ENCODE data around the gene TRPC1.

Gene TRPC1

DNA sequence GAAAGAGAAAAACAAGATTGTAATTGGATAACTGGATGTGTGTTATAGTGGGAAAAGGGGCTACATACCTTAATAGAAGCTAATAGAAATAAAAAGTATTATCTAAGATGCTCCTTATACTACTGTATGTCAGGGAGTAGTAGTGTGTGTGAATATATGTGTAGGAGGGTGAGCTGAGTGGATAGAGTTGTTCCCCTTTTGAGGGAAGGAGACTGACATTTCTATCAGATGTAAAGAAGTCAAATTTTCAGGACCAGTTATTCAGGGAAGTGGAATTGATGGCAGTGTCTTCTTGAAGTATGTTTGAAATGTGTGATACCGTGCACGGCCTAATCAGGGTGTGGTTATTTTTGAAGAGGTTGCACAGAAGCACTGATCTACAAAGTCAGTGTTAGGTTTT lies 116.0 kb downstream of the TRPC1 start:
- no peak for DNase-seq (ENCODE audit: low spot score)

DNA sequence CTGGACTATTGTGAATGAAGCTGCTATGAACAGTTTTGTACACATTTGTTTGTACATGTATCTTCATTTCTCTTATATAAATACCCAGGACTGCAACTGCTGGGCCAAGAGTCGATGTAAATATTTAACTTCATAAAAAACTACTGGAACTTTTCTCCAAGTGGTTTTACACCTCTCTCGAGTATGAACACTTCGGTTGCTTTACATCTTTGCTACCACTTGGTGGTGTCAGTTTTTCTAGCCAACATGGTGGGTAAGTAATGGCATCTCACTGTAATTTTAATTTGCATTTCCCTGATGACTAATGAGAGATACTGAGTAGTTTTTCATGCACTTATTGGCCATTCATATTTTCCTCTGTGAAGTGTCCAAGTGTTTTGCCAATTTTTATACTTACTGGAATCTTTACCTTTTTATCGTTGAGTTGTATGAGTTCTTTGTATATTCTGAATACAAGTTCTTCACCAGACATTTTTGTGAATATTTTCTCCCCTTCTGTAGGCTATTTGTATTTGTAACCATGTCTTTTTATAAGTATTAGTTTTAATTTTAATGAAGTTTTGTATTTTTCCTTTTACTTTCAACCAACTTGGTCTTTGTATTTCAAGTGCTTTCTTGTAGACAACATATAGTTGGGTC lies 120.6 kb downstream of the TRPC1 start:
- peak; percentile 26 for DNase-seq (ENCODE audit: low spot score)

GRCh38 chr3:142846779-142847577 lies 123.1 kb downstream of the TRPC1 start:
- no peak for DNase-seq (ENCODE audit: low spot score)

- no peak for DNase-seq (ENCODE audit: low spot score)
These were observed 125.3 kb downstream of the TRPC1 start for GRCh38 chr3:142849148-142849547.

DNA sequence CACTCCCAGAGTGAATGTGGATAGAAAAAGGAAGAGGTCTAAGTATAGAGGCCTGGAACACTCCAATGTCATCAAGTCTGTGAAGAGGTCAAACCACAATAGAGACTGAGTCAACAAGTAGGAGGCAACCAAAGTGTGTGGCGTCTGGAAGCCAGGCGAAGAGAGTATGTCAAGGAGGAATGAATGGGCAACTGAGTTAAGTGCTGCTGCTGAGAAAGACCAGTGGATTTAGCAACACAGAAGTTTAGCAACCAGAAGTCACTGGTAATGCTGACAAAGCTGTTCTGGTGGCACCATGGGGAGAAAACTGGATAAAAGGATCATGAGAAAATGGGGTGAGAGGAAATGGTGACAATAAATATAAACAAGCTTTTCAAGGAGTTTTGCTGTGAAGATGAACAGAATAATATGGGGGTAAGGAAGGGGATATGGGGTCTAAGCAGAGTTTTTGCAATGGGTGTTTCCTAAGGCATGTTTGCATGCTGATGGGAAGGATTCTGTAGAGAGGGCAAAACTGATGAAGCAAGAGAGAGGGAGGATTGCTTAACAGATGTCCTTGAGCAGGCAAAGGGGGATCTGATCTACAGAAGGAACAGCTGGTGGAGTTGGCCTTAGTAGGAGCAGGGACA lies 126.7 kb downstream of the TRPC1 start:
- DNase-seq (ENCODE audit: low spot score): peak; percentile 62

GRCh38 chr3:142852009-142852408 lies 128.2 kb downstream of the TRPC1 start:
- no peak for DNase-seq (ENCODE audit: low spot score)

DNA sequence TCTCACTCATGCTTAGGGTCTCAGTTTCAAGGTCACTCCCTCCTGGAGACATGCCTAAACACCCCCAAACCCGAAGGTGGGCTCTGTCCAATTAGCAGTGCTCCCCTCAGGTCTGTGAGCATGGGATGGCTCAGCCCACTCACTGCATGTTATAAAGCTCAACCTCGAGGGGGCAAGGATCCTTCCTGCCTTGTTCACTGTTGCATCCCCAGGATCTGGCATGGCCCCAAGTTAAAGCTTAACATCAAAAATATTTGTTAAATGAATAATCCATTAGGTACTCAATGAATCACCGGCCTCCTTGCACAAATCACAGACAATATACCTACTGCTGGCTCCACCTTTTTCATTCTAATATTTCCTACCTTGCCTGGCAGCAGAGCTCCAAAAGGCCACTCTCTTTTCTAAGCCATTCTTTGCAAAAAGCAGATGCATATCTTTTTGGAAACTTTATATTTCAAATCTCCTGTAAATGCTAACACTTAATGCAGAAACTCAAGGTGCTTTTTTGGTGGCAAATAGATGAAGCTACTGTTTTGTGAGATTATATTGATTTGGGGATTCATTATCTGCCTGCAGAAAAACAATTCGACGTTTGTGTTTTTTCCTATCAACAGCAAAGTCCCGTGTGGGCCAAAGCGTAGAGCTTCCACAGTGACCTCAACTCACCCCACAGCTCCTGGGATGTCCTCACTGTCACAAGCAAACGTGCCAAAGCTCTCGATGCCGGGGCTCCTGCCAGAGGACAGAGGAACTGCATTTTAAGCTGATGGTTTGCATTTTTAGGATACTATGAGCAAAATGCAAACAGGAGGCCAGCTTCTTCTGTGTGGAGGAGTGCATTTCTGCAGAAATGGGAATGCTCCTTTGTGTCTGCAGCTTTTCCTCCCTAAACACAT lies 129.7 kb downstream of the TRPC1 start:
- peak; percentile 6 for DNase-seq (ENCODE audit: low spot score)

DNA sequence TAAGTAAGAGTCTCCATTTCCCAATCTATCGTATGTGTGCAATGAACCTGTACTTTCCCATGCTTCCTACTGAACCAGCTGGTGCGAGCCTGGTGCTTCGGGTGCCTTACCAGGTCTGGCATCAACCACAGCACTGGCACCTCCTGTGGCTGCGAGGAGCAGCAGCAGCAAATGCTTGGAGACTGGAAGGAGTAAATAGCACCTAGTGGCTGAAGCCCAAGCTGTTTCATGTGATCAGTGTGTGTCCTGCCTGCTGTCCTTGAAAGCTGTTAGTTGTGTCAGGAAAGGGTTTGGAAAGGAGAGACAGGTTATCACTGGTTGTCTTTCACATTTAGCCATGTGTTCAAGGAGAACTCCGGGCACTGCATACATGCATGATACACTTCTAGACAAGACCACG lies 133.2 kb downstream of the TRPC1 start:
- peak; percentile 29 for DNase-seq (ENCODE audit: low spot score)
